GM18909 (cell line): Measurements from ENCODE around the gene MFAP3L.

Source experiments
- ATAC-seq: cut with Tn5 transposase; IDR thresholded peaks from one replicate; pipeline ENCODE4 v1.9.1; 2021; ENCODE audit warnings: mild to moderate bottlenecking; ENCODE audit not compliant: unreplicated experiment, poor library complexity

Gene MFAP3L

DNA sequence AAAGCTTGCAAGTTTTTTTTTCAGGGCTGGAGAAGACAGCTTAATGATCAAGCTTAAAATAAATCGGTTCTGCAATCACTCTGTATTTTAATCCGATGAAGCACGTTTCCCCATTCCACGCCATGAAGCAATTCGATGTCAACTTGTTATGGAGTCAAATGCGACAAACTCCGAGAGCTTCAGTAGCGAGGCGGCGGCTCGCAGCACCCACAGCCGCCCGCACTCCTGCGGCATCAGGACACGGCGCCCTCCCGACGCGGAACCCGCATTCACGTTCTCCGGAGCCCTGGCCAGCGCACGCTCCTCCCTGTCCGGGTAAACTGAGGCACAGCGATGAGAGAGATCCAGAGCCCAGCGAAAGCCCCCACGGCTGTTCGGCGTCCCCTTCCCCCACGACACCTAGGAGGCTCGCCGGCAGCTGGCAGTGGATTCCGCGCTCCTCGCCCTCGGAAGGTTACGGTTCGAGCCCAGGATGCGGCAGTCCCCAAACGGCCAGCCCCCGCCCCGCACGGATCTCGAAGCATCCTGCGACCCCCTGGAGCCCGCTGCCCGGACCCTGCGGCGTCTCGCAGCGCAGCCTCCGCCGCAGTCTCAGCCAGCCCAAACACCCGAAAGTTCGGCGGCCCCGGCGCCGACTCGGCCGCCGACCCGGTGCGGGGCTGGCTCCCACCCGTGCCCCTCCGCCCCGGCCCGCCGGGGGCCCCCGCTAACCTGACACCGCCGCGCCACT lies 507 bp downstream of the MFAP3L start:
- ATAC-seq = no peak

DNA sequence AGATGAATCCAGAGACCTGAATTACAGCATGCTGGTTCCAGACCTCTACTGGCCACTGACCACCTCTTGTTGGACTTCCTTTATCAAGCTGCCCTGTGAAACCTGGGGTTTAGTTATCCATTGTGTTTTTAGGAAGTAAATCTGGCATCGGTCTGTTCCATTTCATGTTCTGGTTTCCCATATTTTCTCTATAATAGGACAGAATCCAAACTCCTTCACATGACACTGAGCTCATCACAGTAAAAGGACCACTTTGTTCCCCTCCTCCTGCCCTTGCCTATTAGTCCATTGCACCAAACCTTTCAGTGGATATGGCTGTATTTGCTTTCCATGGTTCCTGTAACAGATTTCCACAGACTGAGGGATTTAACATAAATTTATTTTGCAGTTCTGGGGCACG lies 4.0 kb downstream of the MFAP3L start:
- no peak for ATAC-seq

DNA sequence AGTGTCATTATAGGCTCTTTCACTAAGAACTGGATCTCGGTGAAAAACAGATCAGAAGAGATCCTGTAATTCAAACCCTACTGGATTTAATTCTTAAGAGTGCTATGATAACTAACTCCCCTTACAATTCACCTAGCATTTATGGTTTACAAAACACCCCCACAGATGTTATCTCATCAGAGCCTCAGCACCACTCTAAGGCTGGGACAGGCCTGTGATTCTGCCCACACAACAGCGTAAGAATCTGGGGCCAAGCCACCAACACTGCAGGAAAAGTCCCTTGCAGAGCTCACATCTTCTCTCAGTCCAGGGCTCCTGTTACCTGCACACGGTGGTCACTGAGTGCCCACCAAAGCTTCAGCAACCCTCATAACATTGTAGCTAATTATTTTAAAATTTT lies 8.9 kb downstream of the MFAP3L start:
- no peak for ATAC-seq

DNA sequence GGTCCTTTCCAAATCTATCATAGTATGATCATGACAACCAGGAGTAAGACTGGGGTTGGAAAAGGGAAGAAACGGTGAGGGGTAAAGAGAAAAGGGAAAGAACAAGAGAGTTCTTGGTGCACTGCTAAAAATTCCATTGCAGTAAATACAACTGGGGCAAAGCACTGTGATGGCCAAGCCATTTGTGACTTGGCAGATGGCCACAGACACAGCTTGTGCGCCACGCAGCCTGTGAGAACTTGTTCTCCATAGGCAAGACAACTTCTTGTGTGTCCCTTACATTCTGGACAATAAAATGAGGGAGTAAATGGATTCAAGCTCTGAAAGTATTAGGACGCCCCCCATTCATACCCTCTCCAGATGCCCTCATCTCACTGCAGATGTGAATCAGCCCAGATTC lies 10.9 kb downstream of the MFAP3L start:
- no peak for ATAC-seq

DNA sequence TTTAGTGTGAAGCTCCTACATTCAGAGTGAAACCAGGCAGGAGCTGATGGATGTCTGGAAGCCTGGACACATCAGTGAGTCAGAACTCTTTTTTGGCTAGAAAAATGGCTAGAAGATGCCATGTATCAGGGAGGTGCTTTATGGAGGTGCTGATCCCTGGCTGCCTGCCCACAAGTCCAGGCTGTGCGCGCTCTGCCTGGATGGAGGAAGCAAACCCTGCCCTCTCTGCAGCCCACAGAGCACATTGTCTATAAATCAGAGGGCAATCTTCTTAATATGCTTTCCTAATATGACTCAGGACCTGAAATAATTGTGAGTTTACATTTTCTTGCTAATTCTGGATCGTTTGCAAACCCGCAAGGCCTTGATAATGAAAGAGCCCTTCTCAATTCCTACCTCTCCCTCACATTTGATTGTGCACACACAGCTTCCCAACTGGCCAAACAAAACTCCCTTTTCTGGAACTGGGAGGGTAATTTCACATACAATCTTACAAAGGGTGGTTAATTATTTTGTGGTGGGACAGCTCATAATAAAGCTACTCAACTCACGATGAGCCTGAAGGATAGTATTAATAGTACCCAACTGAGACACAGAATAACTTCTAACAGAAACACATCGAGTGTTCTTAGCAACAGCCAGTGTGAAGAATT lies 11.7 kb downstream of the MFAP3L start:
- ATAC-seq = no peak

DNA sequence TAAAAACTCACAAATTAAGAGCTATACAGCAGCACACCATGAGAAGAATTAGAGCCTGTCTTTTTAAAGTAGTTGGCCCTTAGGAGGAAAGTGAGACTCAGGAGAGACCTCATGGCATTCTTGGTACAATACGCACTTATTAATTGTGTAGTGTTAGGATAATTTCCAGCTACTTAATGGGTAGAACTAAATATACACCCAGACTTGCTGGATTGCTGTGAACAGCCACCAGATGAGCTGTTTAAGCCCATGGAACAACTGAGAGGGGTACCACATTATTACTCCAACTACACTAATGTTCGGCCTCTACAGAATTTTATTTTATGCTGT lies 13.6 kb downstream of the MFAP3L start:
- ATAC-seq = no peak

DNA sequence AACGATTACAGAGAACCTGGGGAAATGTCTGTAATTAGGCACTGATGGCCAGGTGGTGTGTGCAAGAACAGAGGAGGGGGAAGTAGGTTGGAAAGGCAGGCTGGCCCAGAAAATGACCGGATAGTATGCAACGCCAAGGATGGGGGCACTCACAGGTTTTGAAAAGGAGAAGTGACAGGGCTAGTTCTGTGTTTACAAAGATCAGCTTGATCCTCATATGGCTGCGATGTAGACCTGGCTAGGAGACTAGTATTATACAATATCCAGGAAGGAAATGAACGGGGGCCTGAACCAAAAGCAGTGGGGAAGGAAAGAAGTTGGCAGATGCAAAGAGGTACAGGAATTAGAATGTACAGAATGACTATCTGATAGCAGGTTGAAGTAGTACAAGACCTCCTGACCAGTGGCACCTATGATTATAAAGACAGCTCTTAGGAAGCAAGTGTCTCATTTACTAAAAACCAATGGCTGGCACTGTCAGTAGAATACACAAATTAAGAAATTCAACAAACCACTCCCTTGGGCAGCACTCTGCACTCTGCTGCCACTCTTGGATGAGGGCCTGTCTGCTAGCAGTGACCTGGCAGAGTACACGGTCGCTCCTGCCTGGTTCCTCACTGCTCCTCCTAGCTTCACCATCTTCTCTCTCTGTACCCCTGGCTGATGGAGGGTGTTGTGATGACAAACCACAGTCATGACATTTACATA lies 14.1 kb downstream of the MFAP3L start:
- ATAC-seq = no peak

DNA sequence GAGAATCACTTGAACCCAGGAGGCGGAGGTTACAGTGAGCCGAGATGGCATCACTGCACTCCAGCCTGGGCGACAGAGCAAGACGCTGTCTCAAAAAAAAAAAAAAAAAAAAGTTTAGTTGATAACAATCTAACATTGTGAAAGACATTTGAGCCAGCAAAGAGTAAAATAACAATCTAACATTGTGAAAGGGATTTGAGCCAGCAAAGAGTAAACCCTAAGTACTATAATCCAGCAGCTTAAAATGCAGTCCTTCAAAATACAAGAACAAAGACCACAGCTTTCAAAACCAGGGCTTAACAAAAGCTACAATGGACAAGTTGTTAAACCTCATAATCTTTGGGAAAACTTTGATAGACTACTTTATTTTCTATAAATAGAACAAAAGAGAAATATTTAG lies 16.9 kb downstream of the MFAP3L start:
- no peak for ATAC-seq

DNA sequence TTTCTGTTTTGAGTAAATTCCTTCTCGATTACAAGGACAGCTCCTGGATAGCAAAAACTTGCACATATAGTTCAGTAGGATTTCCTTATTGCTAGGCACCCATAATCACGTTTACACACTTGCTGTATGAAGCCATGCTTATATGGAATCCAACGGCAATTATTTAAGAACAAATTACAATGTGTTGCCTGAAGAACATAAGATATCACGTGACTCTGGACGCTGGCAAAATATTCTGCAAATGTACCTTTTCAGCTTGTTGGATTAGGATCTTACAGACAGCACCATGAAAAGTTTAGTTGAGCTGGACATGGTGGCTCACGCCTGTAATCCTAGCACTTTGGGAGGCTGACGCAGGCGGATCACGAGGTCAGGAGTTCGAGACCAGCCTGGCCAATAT lies 17.4 kb downstream of the MFAP3L start:
- no peak for ATAC-seq

DNA sequence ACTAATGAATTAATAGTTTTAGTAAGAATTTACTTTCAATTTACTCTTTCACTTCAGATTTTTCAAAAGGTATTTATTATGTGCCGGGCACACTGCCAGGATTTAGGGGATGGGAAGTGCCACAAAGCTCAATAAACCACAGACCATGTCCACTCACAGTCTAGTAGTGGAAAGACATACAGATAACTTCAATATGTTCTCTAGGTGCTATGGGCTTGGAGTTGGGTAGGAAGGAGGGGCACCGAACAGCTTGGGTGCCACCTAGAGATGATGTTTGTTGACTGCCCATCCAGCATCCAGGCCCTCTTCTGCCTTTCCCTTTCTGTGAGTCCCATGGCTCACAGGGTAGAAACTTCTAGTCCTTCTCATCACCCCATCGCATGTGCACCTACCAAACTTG lies 17.8 kb downstream of the MFAP3L start:
- ATAC-seq = peak; percentile 62

DNA sequence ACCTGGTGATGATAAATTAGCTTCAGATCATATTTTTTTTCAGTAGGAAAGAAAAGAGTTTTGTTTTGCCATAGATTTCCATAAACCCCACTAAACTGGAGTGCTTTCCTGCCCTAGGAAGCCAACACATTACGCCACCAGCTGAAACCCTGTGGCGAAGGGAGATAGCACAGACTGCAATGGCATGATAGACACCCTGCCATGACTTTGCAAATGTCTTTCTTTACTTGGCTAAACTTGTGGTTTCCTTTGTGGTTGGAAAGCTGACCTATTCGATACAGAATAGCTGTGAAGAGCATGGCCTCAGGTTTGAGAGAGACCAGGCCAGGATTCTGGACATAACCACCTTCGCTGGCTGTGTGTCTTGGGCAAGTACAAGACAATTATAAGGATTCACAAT lies 19.1 kb downstream of the MFAP3L start:
- no peak for ATAC-seq

DNA sequence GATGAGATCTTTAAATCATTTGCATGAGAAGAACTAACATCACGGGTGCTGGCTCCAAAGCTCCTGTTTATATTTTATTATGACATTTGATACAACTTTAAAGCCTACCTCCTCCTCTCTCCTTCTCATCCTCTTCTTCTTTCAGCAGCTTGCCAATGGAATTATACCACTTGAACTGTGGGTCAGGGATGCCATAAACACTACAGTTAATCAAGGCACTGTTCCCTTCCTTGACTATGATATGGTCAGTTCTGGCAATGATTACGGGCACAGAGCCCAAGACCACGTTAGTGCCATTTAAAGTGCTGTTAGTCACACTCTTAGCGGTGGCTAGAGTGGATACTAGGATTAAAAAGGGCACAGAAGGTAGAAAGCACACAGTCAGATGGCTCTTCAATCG lies 20.7 kb downstream of the MFAP3L start:
- no peak for ATAC-seq

DNA sequence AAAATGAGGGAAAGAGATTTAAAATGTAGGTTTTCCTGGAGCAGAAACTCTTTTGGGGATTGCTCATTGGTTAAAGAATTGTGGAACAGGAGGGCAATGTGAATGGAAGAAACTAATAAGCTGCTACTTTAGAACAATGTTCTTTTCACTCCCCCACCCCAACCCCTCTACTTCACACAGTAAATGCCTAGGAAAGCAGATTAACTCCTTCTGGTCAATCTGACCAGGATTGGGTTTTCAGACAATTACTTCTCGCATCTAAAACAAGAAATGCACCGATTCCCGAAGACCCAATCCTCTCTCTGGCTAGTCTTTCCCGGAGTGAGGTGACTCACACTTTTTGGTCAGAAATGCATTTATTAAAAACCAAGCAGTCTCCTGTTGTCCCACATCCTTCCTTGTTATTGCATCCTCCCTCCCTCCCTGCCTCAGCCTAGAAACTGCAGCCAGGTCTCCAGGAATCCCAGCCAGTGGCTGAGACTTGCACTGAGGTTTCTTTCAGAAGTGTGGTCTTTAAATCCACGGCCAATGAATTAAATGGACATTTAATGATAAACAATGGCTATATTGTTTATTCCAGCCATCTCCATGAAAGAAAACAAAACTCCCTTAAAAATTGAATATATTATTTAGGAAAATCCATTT lies 21.4 kb downstream of the MFAP3L start:
- ATAC-seq = no peak

DNA sequence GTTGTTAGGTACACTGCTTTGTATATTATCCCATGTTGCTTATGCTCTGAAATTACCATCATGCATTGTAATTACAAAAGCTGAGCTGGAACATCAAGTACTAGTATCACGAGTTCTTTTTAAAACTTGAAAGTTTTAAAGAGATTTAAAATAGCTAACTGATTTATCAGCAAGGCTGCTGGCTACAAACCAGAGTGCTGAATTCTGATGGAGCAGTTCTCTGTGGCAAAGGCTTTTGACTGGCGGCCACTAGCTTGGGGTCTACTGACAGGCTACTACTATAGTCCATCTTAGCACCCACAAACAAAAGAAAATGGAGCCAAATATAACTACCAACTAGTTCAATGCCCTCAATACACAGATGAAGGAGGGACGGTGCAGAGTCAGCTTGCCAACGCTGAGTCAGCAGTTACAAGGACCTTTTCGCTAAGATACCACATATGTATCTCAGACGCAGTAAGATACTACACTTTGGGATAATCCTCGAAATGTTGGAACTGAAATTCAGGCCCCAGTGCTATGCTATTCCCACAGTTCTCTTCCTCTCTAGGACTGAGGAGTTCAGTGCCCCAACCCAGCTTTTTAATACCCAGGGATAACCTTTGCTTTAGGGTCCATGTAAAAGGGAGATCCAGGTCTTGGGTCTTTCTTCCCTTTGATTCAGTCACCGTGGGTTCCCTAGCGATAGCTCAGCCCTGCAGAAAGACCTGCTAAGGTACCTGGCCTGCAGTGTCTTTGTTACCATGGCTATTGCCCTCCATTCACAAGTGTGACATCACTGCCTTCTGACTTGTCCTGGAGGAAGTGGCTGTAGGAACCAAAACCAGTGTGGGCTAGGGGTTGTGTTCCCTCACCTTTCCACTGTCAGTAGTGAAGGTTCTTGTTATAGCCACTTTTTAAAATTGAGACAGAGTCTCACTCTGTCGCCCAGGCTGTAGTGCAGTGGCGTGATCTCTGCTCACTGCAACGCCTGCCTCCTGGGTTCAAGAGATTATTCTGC lies 22.8 kb downstream of the MFAP3L start:
- ATAC-seq = no peak

DNA sequence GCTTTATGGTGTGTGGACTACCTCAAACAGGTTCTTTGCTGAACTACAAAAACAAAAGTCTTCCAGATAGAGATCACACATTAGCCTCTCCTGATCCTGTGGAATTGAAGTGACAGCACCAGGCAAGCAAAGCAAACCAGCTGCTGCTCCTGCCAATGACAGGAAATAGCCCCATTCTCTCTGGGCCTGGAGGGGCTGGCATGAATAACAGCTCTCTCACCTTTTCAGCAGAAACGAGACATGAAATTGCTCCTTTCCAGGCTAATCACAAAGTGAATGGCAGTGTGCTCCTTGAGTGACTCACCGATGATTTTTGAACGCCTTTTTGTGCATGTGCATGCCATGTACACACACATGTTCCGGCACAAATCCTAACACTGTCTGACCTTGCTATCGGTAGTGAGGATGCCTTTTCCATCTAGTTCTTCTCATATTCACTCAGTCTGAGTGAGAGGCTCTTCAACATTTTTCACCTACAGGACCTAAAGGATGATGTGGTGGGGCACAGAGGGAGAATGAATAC lies 24.4 kb downstream of the MFAP3L start:
- ATAC-seq = no peak

DNA sequence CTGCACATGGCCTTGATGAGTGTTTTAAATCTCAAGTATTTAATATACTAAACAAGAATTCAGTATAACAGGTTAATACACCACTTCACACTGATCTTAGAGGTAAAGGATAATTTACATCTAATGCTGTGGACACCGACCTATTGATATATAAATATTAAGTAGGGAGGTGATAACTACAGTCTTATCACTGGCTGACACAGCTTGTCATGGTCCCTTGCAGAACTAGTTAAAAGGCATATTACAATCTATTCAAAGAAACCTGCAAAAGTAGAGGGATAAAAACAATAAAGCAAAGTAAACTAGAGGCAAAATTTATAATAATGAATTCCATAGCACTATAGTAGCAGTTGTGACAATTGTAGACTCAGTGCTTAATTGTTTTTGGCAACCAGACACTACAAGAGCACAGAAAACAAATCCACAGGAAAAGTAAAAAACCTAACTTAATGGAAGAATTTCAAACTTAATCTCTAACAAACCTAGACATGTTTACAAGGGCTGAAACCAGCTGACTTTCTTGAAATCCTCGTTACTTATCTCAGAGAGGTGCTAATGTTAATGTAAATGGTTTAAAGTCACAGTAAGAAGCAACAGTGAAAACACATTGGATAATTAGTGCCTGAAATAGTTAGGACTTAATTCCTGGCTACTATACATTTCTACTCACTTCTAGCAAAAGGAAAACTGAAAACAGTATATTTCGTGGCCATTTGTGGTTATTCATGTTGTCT lies 25.0 kb downstream of the MFAP3L start:
- ATAC-seq = no peak

DNA sequence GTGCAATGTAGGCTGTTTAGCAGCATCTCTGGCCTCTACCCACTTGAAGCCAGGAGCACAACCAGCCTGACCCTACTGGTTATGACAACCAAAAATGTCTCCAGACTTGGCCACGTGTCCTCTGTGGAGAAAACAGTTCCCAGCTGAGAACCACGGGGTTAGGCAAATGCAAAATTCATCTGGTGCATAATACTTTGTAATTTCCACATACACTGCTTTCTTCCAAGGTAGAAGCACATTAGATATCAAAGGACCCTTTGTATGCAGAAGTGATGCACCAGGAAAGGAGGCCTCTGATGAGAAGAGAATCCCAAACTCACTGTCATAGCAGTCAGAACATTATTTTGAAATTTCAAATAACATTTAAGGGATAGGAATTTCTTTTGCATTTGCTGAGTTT lies 26.3 kb downstream of the MFAP3L start:
- ATAC-seq = no peak

DNA sequence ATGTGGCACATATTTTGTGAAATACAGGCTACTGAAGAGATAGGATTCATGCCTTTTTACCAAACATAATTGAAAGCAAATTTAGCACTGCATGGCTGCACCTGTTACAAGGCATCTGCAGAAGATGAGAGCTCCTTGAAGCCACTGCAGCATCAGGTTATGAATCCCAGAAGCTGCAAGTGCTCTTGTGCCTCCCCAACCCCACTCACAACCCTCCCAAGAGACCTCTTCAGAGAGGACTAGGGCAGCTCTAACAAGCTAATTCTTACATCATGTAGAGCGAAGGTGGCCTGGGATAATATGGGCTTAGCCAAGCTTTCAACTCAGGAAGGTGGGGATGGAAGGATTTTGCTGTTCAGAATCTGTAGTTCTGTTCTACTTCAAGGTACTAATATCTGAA lies 27.2 kb downstream of the MFAP3L start:
- no peak for ATAC-seq
